ENCODE results near the gene SLC22A17. TPM values are rescaled to one million over a fixed set of nuclear protein-coding genes. Genes with fewer than 3 reads are reported as not detected.

The SLC22A17 gene
- 0.64 and 2.1 TPM in 2 replicates for total RNA-seq (2014; rRNA removed; shearing (Covaris generic))

GRCh38 chr14:23352506-23353432 is at the start of gene SLC22A17:
Gene SLC22A17 (minus strand): TSS chr14:23352887.

GRCh38 chr14:23376482-23377197 is 24.0 kb upstream of the SLC22A17 start, which contains the start of gene CMTM5:
Gene CMTM5 (plus strand): TSS chr14:23377046. CDS start chr14:23377252, 206 bp downstream.

DNA sequence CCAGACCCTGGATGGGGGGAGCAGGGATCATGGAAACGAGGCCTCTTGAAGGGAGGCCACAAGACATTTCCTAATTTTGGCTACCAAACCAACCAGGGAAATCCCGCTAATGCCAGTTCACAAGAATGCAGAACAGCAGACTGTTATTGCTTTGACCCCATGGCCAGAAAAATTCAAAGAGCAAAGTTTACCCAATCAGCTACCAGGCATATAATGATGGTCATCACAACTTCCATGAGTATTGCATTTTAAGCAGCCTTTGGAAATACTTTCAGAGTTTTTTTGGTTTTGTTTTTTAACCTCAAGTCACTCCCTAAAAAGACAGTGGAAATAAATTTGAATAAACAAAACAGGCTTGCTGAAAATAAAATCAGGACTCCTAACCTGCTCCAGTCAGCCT is 19.8 kb upstream of the SLC22A17 start, which contains the start of gene IL25:
Gene IL25 (plus strand): TSS at position 301 of the 400 bp plus-strand sequence.

GRCh38 chr14:23365036-23365731 is 12.5 kb upstream of the SLC22A17 start, which contains the start of gene EFS:
Gene EFS (minus strand): TSS chr14:23365172. CDS start chr14:23365025, 147 bp downstream.

GRCh38 chr14:23320584-23321571 is 31.8 kb downstream of the SLC22A17 start, which contains the start of gene PABPN1:
Gene PABPN1 (plus strand): TSS chr14:23321457. CDS start chr14:23321470, 13 bp downstream.

GRCh38 chr14:23306412-23307145 is 46.1 kb downstream of the SLC22A17 start, which contains the start of gene BCL2L2:
Gene BCL2L2 (plus strand): TSS chr14:23306833. CDS start chr14:23307768, 935 bp downstream.

GRCh38 chr14:23302290-23303225 is 50.1 kb downstream of the SLC22A17 start, which contains the start of gene PPP1R3E:
Gene PPP1R3E (minus strand): TSS chr14:23302859. CDS start chr14:23302576, 283 bp downstream.

Small RNAs within 50 kb of the gene (small RNA-seq; reads per million reads assigned to genes)
- gene MIR208A: not detected

Other genes with a start within 250 kb of the SLC22A17 start
- gene CIROP, start 247.9 kb downstream of the SLC22A17 start, total RNA-seq (2014; rRNA removed; shearing (Covaris generic)): not detected in 2 replicates
- not detected in 2 replicates for gene CEBPE, start 233.6 kb downstream of the SLC22A17 start, total RNA-seq (2014; rRNA removed; shearing (Covaris generic))
- gene SLC7A8, start 169.2 kb downstream of the SLC22A17 start, total RNA-seq (2014; rRNA removed; shearing (Covaris generic)): 1.0 TPM in 1 of 2 replicates, not detected in the other
- not detected in 2 replicates for gene RNF212B, start 115.0 kb downstream of the SLC22A17 start, total RNA-seq (2014; rRNA removed; shearing (Covaris generic))
- gene HOMEZ, start 66.8 kb downstream of the SLC22A17 start, total RNA-seq (2014; rRNA removed; shearing (Covaris generic)): 0.87 and 1.4 TPM in 2 replicates
- 1.9 and 2.3 TPM in 2 replicates for gene PPP1R3E, start 50.0 kb downstream of the SLC22A17 start, total RNA-seq (2014; rRNA removed; shearing (Covaris generic))
- gene BCL2L2, start 46.1 kb downstream of the SLC22A17 start, total RNA-seq (2014; rRNA removed; shearing (Covaris generic)): 16.5 and 29.4 TPM in 2 replicates
- gene PABPN1, start 31.4 kb downstream of the SLC22A17 start, total RNA-seq (2014; rRNA removed; shearing (Covaris generic)): 61.8 and 73.0 TPM in 2 replicates
- gene EFS, start 12.3 kb upstream of the SLC22A17 start, total RNA-seq (2014; rRNA removed; shearing (Covaris generic)): not detected in 2 replicates
- not detected in 2 replicates for gene IL25, start 19.9 kb upstream of the SLC22A17 start, total RNA-seq (2014; rRNA removed; shearing (Covaris generic))
- gene CMTM5, start 24.2 kb upstream of the SLC22A17 start, total RNA-seq (2014; rRNA removed; shearing (Covaris generic)): 0.64 and 0.98 TPM in 2 replicates
- not detected in 2 replicates for gene MYH6, start 55.4 kb upstream of the SLC22A17 start, total RNA-seq (2014; rRNA removed; shearing (Covaris generic))
- not detected in 2 replicates for gene MYH7, start 82.8 kb upstream of the SLC22A17 start, total RNA-seq (2014; rRNA removed; shearing (Covaris generic))
- 74.9 and 83.3 TPM in 2 replicates for gene NGDN, start 116.8 kb upstream of the SLC22A17 start, total RNA-seq (2014; rRNA removed; shearing (Covaris generic))
- 0.26 and 1.5 TPM in 2 replicates for gene ZFHX2, start 198.9 kb upstream of the SLC22A17 start, total RNA-seq (2014; rRNA removed; shearing (Covaris generic))
- gene THTPA, start 203.4 kb upstream of the SLC22A17 start, total RNA-seq (2014; rRNA removed; shearing (Covaris generic)): 15.9 and 23.6 TPM in 2 replicates
- 10.2 and 15.8 TPM in 2 replicates for gene AP1G2, start 214.9 kb upstream of the SLC22A17 start, total RNA-seq (2014; rRNA removed; shearing (Covaris generic))
- not detected in 2 replicates for gene JPH4, start 225.9 kb upstream of the SLC22A17 start, total RNA-seq (2014; rRNA removed; shearing (Covaris generic))

All from A375 (cell line).